ENCODE results near the gene UBE2O. TPM values are rescaled to one million over a fixed set of nuclear protein-coding genes. Genes with fewer than 3 reads are reported as not detected.
A peak's percentile ranks its signal among the peaks of the same experiment; 100 is the strongest.

UBE2O gene
- total RNA-seq, 1 experiment from 2014 or later, result 64.7 TPM

DNA sequence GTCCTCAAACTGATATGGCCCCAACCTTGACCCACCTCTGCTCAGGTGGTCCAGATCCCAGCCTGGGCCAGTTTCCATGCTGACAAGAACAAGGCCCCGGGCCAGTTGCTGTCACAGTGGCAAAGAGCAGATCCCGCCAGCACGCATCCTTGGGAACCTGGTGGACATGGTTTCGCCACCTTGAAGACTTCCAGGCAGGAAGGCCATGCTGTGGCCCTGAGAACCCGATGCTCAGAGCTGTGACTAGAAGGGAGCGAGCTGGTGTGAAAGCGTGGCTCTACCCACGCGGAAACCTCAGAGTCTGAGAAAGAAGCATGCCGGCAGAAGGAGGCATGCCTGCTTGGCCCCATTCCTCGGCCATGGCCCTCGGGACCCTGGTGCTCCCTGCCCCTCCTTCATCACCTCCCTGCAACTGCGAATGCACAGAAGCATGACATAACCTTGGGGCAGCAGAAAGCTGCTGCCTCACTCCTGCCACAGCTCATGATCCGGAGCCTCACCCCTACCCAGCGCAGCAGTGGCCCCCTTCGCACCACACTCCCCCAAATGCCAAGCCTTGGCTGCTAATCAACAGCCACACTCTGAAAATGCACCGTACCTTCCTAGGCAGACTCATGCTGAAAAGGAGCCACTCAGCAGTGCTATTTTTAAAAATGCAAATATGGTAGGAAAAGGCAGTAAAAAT lies 33.2 kb downstream of the UBE2O start:
- ATAC-seq (no peak), DNase-seq (no peak)
- peaks cover 15% of the 10 kb centered on the region; the same call in 1 of the 2 replicates for H3K36me3 ChIP-seq (ENCODE audit: low read depth, low read length)
- TF ChIP-seq EZH2phosphoT487 (IDR thresholded peaks at IDR 0.05; ENCODE audit: borderline replicate concordance, low read length) (no peak), EZH2 (IDR thresholded peaks at IDR 0.05; ENCODE audit: low read length, unreplicated experiment) (no peak), CTCF (conservative IDR thresholded peaks at IDR 0.05; ENCODE audit: low read depth, low read length) (no peak)
- H3K27me3 ChIP-seq (ENCODE audit: low read length), result no peaks in the 10 kb centered on the region
- intact Hi-C loops (cut with micrococcal nuclease), result no loop called here
- no peak overlapping the region for H2AFZ ChIP-seq (ENCODE audit: low read length)
- no TSS peak for BruUV-seq (replicated peaks)
- CTCF ChIA-PET, result no interaction called here
- POLR2A ChIA-PET (ENCODE audit: unreplicated experiment), result no interaction called here
- H3K4me3 ChIP-seq (ENCODE audit: low read length), result no peak overlapping the region
- no peak overlapping the region for H3K4me2 ChIP-seq (ENCODE audit: low read length)
- H3K27ac ChIP-seq (ENCODE audit: low read length), result no peak overlapping the region
- H3K79me2 ChIP-seq (ENCODE audit: low read length), result peaks cover 88% of the 10 kb centered on the region
- H3F3A ChIP-seq (ENCODE audit: low read length, unreplicated experiment), result no peaks in the 10 kb centered on the region
- H3K9me3 ChIP-seq (ENCODE audit: low read length), result no peaks in the 10 kb centered on the region
- H3K9ac ChIP-seq (ENCODE audit: low read length), result no peak overlapping the region
- H3K9me2 ChIP-seq (replicated peaks; ENCODE audit: low read length), result no peaks in the 10 kb centered on the region
- H3K4me1 ChIP-seq (ENCODE audit: insufficient read depth, low read length), result no peaks in the 10 kb centered on the region
- H4K20me1 ChIP-seq (ENCODE audit: low read length), result peaks cover 24% of the 10 kb centered on the region

GRCh38 chr17:76417499-76418143 lies 35.3 kb downstream of the UBE2O start:
- ChIA-PET POLR2A (ENCODE audit: unreplicated experiment) (no interaction called here), CTCF (no interaction called here)
- intact Hi-C loops (cut with micrococcal nuclease), result no loop called here
- H4K20me1 ChIP-seq (ENCODE audit: low read length), result peaks cover 29% of the 10 kb centered on the region
- peaks cover 11% of the 10 kb centered on the region; the same call in 1 of the 2 replicates for H3K36me3 ChIP-seq (ENCODE audit: low read depth, low read length)
- ATAC-seq (peak; percentile 10; the same call in 1 of the 2 replicates), DNase-seq (no peak)
- no peak overlapping the region for H3K4me3 ChIP-seq (ENCODE audit: low read length)
- no peaks in the 10 kb centered on the region for H3F3A ChIP-seq (ENCODE audit: low read length, unreplicated experiment)
- H3K79me2 ChIP-seq (ENCODE audit: low read length), result peaks cover 96% of the 10 kb centered on the region
- H3K27me3 ChIP-seq (ENCODE audit: low read length), result no peaks in the 10 kb centered on the region
- no TSS peak for BruUV-seq (replicated peaks)
- no peaks in the 10 kb centered on the region for H3K9me2 ChIP-seq (replicated peaks; ENCODE audit: low read length)
- no peaks in the 10 kb centered on the region for H3K9me3 ChIP-seq (ENCODE audit: low read length)
- H2AFZ ChIP-seq (ENCODE audit: low read length), result no peak overlapping the region
- no peak overlapping the region for H3K9ac ChIP-seq (ENCODE audit: low read length)
- no peak overlapping the region for H3K27ac ChIP-seq (ENCODE audit: low read length)
- no peak overlapping the region for H3K4me2 ChIP-seq (ENCODE audit: low read length)
- TF ChIP-seq CTCF (conservative IDR thresholded peaks at IDR 0.05; ENCODE audit: low read depth, low read length) (no peak), EZH2 (IDR thresholded peaks at IDR 0.05; ENCODE audit: low read length, unreplicated experiment) (no peak), EZH2phosphoT487 (IDR thresholded peaks at IDR 0.05; ENCODE audit: borderline replicate concordance, low read length) (no peak)
- no peaks in the 10 kb centered on the region for H3K4me1 ChIP-seq (ENCODE audit: insufficient read depth, low read length)

DNA sequence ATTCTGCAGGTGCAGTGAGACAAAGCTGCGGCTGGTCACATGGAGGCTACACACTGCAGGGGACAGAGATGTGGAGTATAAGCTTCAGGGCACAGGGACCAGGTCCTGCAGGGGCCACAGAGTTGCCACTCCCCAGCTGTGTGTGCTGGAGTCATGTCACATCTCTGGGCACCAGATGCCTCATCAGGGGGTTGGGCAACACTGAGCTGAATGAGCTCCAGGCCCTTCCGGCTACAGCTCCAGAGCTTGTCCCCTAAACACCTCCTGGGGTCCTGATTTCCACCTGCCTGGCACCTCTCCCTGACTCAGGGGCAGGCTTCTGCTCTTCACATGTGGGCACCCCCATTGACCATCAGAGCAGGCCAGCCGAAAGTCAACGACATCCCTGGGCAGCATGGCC lies 36.1 kb downstream of the UBE2O start:
- Histone ChIP-seq H3K4me2 (ENCODE audit: low read length) (no peak overlapping the region), H4K20me1 (ENCODE audit: low read length) (peaks cover 28% of the 10 kb centered on the region; the same call in 1 of the 2 replicates), H3K4me3 (ENCODE audit: low read length) (no peak overlapping the region), H3K79me2 (ENCODE audit: low read length) (peaks cover 93% of the 10 kb centered on the region), H3K9ac (ENCODE audit: low read length) (no peak overlapping the region), H3K4me1 (ENCODE audit: insufficient read depth, low read length) (no peaks in the 10 kb centered on the region), H3K9me3 (ENCODE audit: low read length) (no peaks in the 10 kb centered on the region), H3K27ac (ENCODE audit: low read length) (no peak overlapping the region), H3F3A (ENCODE audit: low read length, unreplicated experiment) (no peaks in the 10 kb centered on the region), H2AFZ (ENCODE audit: low read length) (no peak overlapping the region), H3K36me3 (ENCODE audit: low read depth, low read length) (peaks cover 11% of the 10 kb centered on the region; the same call in 1 of the 2 replicates), H3K27me3 (ENCODE audit: low read length) (no peaks in the 10 kb centered on the region), H3K9me2 (replicated peaks; ENCODE audit: low read length) (no peaks in the 10 kb centered on the region)
- intact Hi-C loops (cut with micrococcal nuclease), result no loop called here
- CTCF ChIA-PET, result interaction anchor here (0.6 kb wide), 1 partner anchor 273 kb away, joined by 4 read pairs; no protein-coding TSS in a partner anchor
- no peak for TF ChIP-seq CTCF (conservative IDR thresholded peaks at IDR 0.05; ENCODE audit: low read depth, low read length)
- no peak for TF ChIP-seq EZH2 (IDR thresholded peaks at IDR 0.05; ENCODE audit: low read length, unreplicated experiment)
- TF ChIP-seq EZH2phosphoT487 (IDR thresholded peaks at IDR 0.05; ENCODE audit: borderline replicate concordance, low read length), result no peak
- DNase-seq (no peak), ATAC-seq (no peak)
- no TSS peak for BruUV-seq (replicated peaks)
- POLR2A ChIA-PET (ENCODE audit: unreplicated experiment), result no interaction called here

Measured in PC-3 (cell line).